Effector memory CD4-positive, alpha-beta T cell (primary cell): ENCODE measurements around the gene TMCO4.

ENCODE experiments used
- DNase-seq, 3 donors: peaks; one replicate each; pipeline ENCODE4 v3.0.0-alpha.2; 2020
- H3K27ac ChIP-seq: 2 replicates; pipeline ENCODE4 v1.7.0; 2013; ENCODE audit warnings: mild to moderate bottlenecking, low read length, moderate library complexity; ENCODE audit not compliant: insufficient read depth, poor library complexity, severe bottlenecking
- H3K27me3 ChIP-seq: replicated peaks from 2 replicates; pipeline ENCODE4 v1.7.0; 2013; ENCODE audit warnings: mild to moderate bottlenecking, low read length; ENCODE audit not compliant: insufficient read depth, control insufficient read depth, poor library complexity, severe bottlenecking
- H3K36me3 ChIP-seq: 2 replicates; pipeline ENCODE4 v1.7.0; 2013; ENCODE audit warnings: mild to moderate bottlenecking, low read length, moderate library complexity; ENCODE audit not compliant: control insufficient read depth, insufficient read depth
- H3K4me1 ChIP-seq: 2 replicates; pipeline ENCODE4 v1.7.0; 2013; ENCODE audit warnings: low read length, mild to moderate bottlenecking; ENCODE audit not compliant: control insufficient read depth, insufficient read depth, poor library complexity, severe bottlenecking
- H3K4me3 ChIP-seq: 2 replicates; pipeline ENCODE4 v1.7.0; 2013; ENCODE audit warnings: low read length, low read depth, mild to moderate bottlenecking; ENCODE audit not compliant: insufficient read depth, poor library complexity, severe bottlenecking
- H3K9me3 ChIP-seq: 2 replicates; pipeline ENCODE4 v1.7.0; 2013; ENCODE audit warnings: mild to moderate bottlenecking, low read length, moderate library complexity; ENCODE audit not compliant: control insufficient read depth

TMCO4 gene

DNA sequence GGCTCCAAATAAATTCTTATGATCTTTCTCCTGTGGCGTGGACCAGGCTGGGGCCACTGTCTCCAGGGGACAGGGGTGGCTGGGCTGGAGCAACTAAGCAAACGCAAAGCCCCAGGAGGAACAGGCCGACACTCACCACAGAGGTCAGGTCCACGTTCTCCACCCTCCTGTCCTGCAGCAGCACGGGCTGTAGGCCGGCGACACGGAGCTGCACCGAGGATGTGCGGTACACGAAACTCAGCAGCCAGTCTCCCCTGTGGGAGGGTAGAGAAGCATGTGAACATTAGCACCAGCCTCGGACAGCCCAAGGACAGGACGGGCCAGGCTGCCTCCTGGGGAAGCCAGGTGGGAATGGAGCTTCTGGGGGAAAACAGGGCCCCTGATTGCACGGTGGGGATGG is 105.4 kb downstream of the TMCO4 start:
- no peak overlapping the region for H3K4me3 ChIP-seq
- no peak overlapping the region for H3K27ac ChIP-seq
- H3K9me3 ChIP-seq: peaks cover 7% of the 10 kb centered on the region
- H3K36me3 ChIP-seq: peaks cover 12% of the 10 kb centered on the region
- H3K27me3 ChIP-seq: no peaks in the 10 kb centered on the region
- DNase-seq: no peak
- H3K4me1 ChIP-seq: peaks cover 6% of the 10 kb centered on the region

GRCh38 chr1:19690342-19690741 is 109.4 kb downstream of the TMCO4 start:
- H3K27me3 ChIP-seq: no peaks in the 10 kb centered on the region
- peaks cover 24% of the 10 kb centered on the region for H3K4me1 ChIP-seq
- DNase-seq: no peak
- no peak overlapping the region for H3K4me3 ChIP-seq
- H3K9me3 ChIP-seq: peaks cover 7% of the 10 kb centered on the region
- H3K27ac ChIP-seq: no peak overlapping the region
- peaks cover 12% of the 10 kb centered on the region for H3K36me3 ChIP-seq

GRCh38 chr1:19689856-19690255 is 109.9 kb downstream of the TMCO4 start:
- H3K36me3 ChIP-seq: peaks cover 10% of the 10 kb centered on the region

GRCh38 chr1:19689085-19689757 is 110.5 kb downstream of the TMCO4 start:
- Histone ChIP-seq H3K27ac (peak overlapping the region; percentile 32), H3K4me1 (peaks cover 24% of the 10 kb centered on the region), H3K27me3 (no peaks in the 10 kb centered on the region), H3K9me3 (peaks cover 7% of the 10 kb centered on the region), H3K4me3 (no peak overlapping the region), H3K36me3 (peaks cover 4% of the 10 kb centered on the region)
- no peak for DNase-seq

More at GRCh38 chr1:19689856-19690255, 109.9 kb downstream of the TMCO4 start:
- peaks cover 7% of the 10 kb centered on the region for H3K9me3 ChIP-seq
- peaks cover 24% of the 10 kb centered on the region for H3K4me1 ChIP-seq
- H3K27ac ChIP-seq: peak overlapping the region; percentile 32
- no peak for DNase-seq
- no peak overlapping the region for H3K4me3 ChIP-seq
- H3K27me3 ChIP-seq: no peaks in the 10 kb centered on the region

DNA sequence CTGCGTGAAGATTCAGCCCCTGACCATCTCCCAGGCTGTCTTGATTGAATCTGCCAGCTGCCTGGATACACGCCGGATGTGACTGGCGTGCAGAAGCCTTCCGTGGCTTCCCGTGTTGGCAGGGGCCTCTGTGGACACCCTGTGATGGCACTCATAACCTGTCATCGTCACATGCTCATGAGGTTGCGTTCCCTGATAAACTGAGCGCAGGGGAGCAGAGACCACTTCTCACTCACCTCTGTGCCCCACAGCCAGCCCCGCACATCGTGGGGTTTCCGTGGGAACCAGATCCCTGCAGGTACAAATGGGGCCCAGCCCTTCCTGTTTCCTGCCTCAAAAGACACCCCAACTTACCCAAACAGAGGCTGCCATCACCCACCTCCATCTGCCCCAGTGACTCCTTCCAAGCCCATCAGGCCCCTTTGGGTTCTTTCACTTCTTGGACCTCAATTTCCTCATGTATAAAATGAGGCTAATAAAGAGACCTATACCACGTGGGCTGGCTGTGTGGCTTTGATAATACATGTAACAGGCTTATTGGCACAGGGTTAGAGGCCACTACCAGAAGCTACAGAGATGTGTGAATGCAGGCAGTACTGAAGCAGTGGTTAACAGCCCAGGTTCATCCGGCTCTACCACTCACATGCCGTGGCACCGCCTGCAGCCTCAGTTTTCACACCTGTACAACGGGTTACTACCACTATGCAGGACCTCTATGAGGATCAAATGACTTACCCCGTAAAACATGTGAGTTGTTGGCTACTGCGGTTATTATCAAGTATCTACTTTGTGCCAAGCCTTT is 111.5 kb downstream of the TMCO4 start:
- no peak overlapping the region for H3K4me3 ChIP-seq
- H3K9me3 ChIP-seq: peaks cover 7% of the 10 kb centered on the region
- H3K36me3 ChIP-seq: no peaks in the 10 kb centered on the region
- no peaks in the 10 kb centered on the region for H3K27me3 ChIP-seq
- H3K27ac ChIP-seq: peak overlapping the region; percentile 71
- peak in 2 of 3 donors; percentile 35 to 54 for DNase-seq
- H3K4me1 ChIP-seq: peaks cover 24% of the 10 kb centered on the region

DNA sequence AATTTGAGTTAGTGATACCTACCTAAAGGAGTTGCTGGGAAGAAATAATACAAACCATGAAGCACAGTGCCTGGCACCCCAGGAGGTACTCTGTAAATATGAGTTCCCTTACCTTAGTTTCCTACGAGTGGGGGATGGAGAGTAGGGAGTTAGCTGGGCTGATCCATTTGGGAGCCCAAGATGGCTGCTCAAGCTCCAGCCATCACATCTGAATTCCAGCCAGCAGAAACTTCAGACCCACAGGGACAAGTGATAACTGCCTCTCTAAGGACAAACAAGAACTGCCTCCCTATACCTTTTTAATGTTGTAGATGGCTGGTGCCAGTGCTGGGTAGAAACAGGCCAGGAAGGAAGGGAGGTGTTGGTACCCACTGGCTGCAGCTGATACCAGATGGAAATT is 112.3 kb downstream of the TMCO4 start:
- Histone ChIP-seq H3K36me3 (no peaks in the 10 kb centered on the region), H3K27me3 (no peaks in the 10 kb centered on the region), H3K9me3 (peaks cover 7% of the 10 kb centered on the region), H3K4me3 (no peak overlapping the region), H3K4me1 (peaks cover 24% of the 10 kb centered on the region), H3K27ac (peak overlapping the region; percentile 71)
- no peak for DNase-seq

DNA sequence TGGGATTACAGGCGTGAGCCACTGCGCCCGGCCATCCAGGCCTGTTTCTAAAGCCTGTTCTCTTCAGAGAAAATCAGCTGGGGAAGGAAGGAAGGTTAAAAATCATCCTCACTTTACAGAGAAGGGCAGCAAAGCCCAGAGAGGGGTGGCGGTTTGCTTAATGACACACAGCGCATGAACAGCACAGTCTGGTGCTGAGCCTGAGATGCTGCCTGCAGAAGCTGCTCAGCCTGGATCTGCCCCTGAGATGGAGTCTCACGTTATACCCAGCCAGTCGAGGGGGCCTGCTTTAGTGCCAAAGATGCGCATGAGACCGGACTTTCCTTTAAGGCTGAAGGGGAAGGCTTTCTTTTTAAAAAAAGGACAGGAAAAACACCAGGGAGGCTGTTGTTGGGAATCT is 113.7 kb downstream of the TMCO4 start:
- H3K4me3 ChIP-seq: no peak overlapping the region
- H3K4me1 ChIP-seq: peaks cover 24% of the 10 kb centered on the region
- H3K27me3 ChIP-seq: no peaks in the 10 kb centered on the region
- peaks cover 7% of the 10 kb centered on the region for H3K9me3 ChIP-seq
- no peak for DNase-seq
- H3K36me3 ChIP-seq: no peaks in the 10 kb centered on the region
- no peak overlapping the region for H3K27ac ChIP-seq

GRCh38 chr1:19684677-19685076 is 115.0 kb downstream of the TMCO4 start:
- DNase-seq: no peak
- Histone ChIP-seq H3K4me1 (peaks cover 22% of the 10 kb centered on the region), H3K4me3 (no peak overlapping the region), H3K27ac (no peak overlapping the region), H3K36me3 (no peaks in the 10 kb centered on the region), H3K9me3 (peaks cover 2% of the 10 kb centered on the region), H3K27me3 (no peaks in the 10 kb centered on the region)

DNA sequence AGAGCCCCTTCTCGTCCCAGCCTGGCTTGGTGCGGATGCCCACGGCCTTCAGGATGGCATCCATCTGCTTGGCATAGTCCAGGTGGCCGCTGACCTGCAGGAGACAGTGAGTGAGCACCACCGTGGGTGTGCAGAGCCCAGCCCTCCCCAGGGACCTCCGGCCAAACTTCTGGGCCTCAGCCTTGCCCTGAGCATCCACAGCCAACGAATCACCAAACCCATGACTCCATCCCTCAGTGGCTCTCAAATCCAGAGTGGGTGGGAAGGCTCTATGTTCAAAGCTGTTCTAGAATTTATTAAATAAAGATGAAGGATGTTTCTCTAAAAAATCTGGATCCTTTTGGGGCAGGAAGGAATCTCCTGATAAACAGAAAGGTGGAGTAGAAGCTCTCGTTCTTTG is 116.4 kb downstream of the TMCO4 start:
- H3K27ac ChIP-seq: no peak overlapping the region
- H3K4me3 ChIP-seq: no peak overlapping the region
- no peak for DNase-seq

GRCh38 chr1:19682901-19683300 is 116.8 kb downstream of the TMCO4 start:
- Histone ChIP-seq H3K4me3 (no peak overlapping the region), H3K27ac (no peak overlapping the region), H3K27me3 (no peaks in the 10 kb centered on the region), H3K36me3 (no peaks in the 10 kb centered on the region), H3K4me1 (peaks cover 4% of the 10 kb centered on the region), H3K9me3 (no peaks in the 10 kb centered on the region)
- no peak for DNase-seq

More for the DNA sequence above, 116.4 kb downstream of the TMCO4 start:
- Histone ChIP-seq H3K36me3 (no peaks in the 10 kb centered on the region), H3K9me3 (no peaks in the 10 kb centered on the region), H3K27me3 (no peaks in the 10 kb centered on the region), H3K4me1 (peaks cover 9% of the 10 kb centered on the region)
